ENCODE data around the gene RIN2.

DNA sequence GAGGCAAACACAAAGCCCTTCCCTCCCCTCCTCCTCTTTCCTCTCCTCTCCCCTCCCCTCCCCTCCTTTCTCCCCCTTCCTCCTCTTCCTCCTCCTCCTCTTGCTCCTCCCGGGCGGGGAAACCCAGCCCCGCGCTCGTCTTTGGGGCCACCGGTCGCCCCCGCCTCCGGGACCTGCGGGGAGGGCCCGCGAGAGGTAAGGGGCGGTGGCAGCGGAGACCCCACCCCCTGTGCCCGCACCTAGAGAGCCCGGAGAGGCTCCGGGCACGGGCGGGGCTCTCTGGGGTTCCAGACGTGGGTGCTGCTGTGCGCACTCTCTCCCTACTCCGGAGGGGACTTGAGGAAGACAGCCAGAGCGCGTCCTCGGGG, at the start of gene RIN2:
- TF ChIP-seq, protein P1, sequence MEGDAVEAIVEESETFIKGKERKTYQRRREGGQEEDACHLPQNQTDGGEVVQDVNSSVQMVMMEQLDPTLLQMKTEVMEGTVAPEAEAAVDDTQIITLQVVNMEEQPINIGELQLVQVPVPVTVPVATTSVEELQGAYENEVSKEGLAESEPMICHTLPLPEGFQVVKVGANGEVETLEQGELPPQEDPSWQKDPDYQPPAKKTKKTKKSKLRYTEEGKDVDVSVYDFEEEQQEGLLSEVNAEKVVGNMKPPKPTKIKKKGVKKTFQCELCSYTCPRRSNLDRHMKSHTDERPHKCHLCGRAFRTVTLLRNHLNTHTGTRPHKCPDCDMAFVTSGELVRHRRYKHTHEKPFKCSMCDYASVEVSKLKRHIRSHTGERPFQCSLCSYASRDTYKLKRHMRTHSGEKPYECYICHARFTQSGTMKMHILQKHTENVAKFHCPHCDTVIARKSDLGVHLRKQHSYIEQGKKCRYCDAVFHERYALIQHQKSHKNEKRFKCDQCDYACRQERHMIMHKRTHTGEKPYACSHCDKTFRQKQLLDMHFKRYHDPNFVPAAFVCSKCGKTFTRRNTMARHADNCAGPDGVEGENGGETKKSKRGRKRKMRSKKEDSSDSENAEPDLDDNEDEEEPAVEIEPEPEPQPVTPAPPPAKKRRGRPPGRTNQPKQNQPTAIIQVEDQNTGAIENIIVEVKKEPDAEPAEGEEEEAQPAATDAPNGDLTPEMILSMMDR (optimal IDR thresholded peaks at IDR 0.05 in 1 of 3, IDR thresholded peaks at IDR 0.05 in 1 of 3, conservative IDR thresholded peaks at IDR 0.05 in 1 of 3; ENCODE audit: extremely low read depth in 1 of 3, insufficient read depth in 2 of 3, low read length in 3 of 3): no peak
- no peak for TF ChIP-seq EZH2 (IDR thresholded peaks at IDR 0.05; ENCODE audit: low read length)

Measured in keratinocyte (primary cell).